GM21367 (cell line): Measurements from ENCODE around the gene THRAP3.

ENCODE experiments used
- ATAC-seq: cut with Tn5 transposase; IDR thresholded peaks from one replicate; pipeline ENCODE4 v1.9.1; 2021; ENCODE audit not compliant: unreplicated experiment

The THRAP3 gene

GRCh38 chr1:36295390-36295789 is 71.1 kb downstream of the THRAP3 start:
- ATAC-seq = no peak

GRCh38 chr1:36297062-36297461 is 72.8 kb downstream of the THRAP3 start:
- no peak for ATAC-seq

- ATAC-seq = no peak
Measured at GRCh38 chr1:36298640-36299039, 74.4 kb downstream of the THRAP3 start.

GRCh38 chr1:36300526-36300925 is 76.3 kb downstream of the THRAP3 start:
- no peak for ATAC-seq

- ATAC-seq = no peak
Measured at GRCh38 chr1:36301220-36301619, 77.0 kb downstream of the THRAP3 start.

GRCh38 chr1:36303244-36303643 is 79.0 kb downstream of the THRAP3 start:
- no peak for ATAC-seq

GRCh38 chr1:36303650-36304360 is 79.6 kb downstream of the THRAP3 start:
- ATAC-seq = no peak

- ATAC-seq = no peak
Measured at GRCh38 chr1:36304521-36304920, 80.3 kb downstream of the THRAP3 start.

- ATAC-seq = no peak
Measured at GRCh38 chr1:36304970-36305914, 81.0 kb downstream of the THRAP3 start.

GRCh38 chr1:36305915-36306209 is 81.6 kb downstream of the THRAP3 start:
- ATAC-seq = no peak

GRCh38 chr1:36306210-36306901 is 82.1 kb downstream of the THRAP3 start, which contains the start of gene SH3D21:
SH3D21 (plus strand) TSS chr1:36306368; CDS start chr1:36306421, 53 bp downstream.
- peak; percentile 25 for ATAC-seq

- peak; percentile 91 for ATAC-seq
Measured at GRCh38 chr1:36306902-36307456, 82.7 kb downstream of the THRAP3 start.

- no peak for ATAC-seq
Measured at GRCh38 chr1:36307601-36308330, 83.5 kb downstream of the THRAP3 start.

GRCh38 chr1:36309397-36309796 is 85.2 kb downstream of the THRAP3 start:
- ATAC-seq = no peak

GRCh38 chr1:36320291-36320761 is 96.1 kb downstream of the THRAP3 start:
- no peak for ATAC-seq

GRCh38 chr1:36320767-36321118 is 96.5 kb downstream of the THRAP3 start:
- ATAC-seq = no peak

- no peak for ATAC-seq
Measured at GRCh38 chr1:36321119-36321951, 97.1 kb downstream of the THRAP3 start.

GRCh38 chr1:36322041-36322785 is 98.0 kb downstream of the THRAP3 start:
- ATAC-seq = no peak
